Stimulated activated CD4-positive, alpha-beta T cell treated with anti-CD3 and anti-CD28 coated beads, Interleukin-4, amount 100 ng/mL, for 48 hours (primary cell): Measurements from ENCODE around the gene SAMD8.
"Not testable (repeated sequence)": the region's sequence is repeated elsewhere in the genome, so short reads cannot be mapped to it uniquely, and the experiment has no call there.

ENCODE experiments used
- DNase-seq, 2 donors: peaks; one replicate each; pipeline ENCODE4 v3.0.0-alpha.2; 2020; ENCODE audit warnings: low read depth in 2 of 2

Gene SAMD8

DNA sequence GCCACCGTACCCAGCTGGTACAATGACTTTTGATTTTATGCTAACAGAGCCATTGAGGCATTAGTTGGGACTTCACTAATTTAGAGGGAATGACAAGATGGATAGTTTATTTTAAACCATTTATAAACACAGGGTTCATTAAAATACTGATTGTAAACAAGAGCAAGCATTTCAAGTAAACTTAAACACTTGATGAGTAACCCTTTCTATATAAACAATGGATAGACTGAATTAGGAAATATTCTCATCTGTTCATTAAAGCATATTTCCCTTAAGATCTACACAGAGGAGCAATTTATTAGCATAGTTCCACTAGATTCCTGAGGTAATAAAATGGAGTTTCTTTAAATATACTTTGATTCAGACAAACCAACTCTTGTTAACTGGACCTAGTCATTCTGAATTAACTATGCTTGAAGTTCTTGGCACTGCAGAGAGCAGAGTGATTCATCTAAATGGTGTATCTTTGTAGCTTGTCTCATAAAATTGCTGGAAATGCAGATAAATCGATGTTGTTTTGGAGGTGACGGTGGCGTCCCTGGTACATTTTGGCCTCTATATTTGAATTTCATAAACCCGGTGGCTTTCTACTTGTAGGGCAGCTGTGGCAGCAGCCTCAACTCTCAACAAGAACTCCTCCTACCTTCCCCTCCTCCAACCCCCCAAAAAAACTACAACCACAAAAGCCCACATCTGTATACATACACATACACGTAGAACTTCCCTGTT is 83.7 kb downstream of the SAMD8 start:
- DNase-seq, result no peak

DNA sequence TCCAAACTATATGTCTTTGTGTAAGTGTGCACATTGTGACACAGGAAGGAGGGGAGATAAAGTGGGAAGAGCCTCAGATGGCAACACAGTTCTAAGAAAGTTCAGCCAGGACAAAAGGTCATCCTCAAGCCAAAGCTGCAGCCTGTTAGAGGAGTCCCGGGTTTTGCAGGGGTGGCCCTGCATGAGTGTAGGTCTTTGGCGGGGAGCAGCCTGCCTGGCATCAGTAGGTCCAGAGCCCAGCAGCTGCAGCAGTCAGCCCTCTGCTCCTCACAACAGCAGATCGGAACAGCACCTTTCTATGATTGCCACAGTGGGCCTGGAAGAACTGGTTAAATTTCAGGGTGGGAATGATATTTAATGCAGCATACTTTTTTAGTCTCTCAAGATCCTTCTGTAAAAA is 85.6 kb downstream of the SAMD8 start:
- no peak for DNase-seq

DNA sequence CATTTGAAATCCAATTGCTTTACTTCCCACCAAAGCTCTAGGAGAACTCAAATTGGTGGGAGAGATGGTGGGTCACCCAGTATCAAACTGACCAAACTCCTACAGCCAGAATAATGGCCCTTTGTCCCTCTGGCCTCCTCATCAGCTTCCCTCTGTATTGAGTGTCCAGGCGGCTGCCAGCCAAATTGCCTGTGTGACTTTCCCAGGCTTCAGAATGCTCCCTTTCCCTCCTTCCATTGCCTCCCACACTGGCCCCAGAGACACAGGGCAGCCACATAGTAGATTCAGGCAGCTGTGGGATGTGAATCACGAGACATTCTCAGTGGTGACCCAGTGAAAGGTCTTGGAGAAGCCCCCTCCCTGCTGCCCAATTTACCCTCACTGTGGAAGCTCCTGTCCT is 86.5 kb downstream of the SAMD8 start:
- no peak for DNase-seq

DNA sequence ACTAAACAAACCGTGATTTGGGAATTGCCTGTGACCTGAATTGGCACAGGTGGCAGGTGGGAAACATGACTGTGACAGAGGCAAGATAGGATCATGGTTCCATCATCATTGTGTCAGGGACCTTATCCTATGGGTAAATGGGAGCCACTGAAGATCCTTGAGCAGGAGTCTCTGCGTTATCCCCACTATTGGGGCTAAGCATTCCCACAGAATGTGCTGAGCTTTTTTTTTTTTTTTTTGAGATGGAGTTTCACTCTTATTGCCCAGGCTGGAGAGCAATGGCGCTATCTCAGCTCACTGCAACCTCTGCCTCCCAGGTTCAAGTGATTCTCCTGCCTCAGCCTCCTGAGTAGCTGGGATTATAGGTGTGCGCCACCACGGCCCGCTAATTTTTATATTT is 88.5 kb downstream of the SAMD8 start:
- not testable (repeated sequence) for DNase-seq

DNA sequence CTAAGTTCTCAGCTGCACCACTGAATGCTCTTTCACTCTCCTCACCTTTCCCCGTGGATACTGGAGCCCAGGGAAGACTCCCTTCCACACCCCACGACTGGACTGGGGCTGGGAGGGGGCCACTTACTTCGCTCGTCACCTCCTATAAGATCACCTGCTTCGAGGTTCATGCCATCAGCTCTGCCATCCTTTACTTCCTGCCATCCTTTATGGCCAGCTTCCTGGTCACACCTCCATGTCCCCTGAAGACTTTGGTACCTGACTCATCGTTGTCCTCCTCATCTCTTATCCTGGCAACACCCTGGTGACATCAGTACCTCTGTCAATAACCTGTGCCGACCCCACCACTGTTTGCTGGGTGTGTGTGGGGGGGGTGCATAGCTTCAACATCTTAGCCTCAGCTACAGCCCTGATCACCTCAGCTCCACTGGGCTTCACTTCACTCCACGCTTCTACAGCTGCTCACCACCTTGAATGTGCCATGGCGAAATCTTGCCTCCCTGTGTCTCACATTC is 90.4 kb downstream of the SAMD8 start:
- no peak for DNase-seq

DNA sequence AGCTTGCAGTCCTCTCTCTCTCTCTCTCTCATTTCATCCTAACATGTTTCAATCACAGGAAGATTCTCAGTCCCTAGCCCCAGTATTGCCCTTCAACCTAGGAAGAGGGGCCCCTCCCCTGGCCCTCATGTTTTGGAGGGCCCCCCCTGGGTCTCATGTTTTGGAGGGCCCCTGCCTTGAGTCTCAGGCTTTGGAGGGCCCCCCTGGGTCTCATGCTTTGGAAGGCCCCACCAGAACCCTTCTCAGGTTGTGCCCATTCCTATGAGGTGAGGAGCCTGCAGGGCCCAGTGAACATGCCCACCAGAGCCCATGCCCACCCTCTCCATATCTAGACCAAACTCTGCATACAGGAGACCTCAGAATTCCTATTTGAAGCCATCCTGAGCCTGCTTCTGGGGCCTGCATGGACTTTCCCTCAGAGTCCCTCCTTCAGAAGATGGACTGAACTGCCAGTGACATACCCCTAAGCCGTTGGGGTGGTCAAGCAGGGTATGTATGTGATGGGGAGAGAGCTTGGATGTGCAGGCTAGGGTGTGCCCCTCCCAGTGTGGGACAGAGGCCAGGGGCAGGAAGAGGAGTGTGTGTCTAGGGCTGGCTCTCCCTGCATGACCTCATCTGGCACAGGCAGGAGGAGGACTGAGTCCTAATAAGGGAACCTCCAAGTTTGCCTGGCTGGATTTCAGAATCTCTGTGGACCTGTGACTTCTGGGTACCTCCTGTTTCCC is 91.0 kb downstream of the SAMD8 start:
- DNase-seq, result no peak

DNA sequence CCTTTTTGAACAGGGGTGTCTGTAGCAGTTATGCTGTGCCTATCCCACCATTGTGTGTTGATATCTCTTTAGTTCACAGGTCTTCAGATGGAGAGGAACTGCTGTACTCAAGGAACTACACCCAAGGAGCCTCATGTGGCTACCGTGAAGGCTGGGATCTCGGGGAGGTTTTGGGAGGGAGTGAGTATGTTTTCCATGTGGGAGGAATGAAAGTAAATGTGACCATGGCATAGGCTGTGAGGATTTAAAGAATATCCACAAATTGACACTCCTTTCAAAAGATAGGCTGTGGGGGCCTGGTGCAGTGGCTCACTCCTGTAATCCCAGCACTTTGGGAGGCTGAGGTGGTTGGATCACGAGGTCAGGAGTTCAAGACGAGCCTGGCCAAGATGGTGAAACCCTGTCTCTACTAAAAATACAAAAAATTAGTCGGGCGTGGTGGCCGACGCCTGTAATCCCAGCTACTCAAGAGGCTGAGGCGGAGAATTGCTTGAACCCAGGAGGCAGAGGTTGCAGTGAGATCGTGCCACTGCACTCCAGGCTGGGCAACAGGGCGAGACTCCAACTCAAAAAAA is 91.7 kb downstream of the SAMD8 start:
- not testable (repeated sequence) for DNase-seq

DNA sequence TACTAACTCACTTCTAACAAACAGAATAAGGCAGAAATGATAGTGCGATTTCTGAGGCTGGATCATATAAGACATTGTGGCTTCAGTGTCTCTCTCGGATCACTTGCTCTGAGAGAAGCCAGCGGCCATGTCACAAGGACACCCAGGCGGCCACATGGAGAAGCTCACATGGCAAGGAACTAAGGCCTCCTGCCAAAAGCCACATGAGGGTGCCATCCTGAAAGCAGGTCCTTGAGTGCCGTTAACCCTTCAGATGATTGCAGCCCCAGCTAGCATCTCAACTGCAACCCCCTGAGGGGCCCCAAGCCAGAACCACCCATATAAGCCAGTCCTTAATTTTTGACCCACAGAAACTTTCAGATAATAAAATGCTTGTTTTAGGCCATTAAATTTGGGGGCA is 92.3 kb downstream of the SAMD8 start:
- no peak for DNase-seq

DNA sequence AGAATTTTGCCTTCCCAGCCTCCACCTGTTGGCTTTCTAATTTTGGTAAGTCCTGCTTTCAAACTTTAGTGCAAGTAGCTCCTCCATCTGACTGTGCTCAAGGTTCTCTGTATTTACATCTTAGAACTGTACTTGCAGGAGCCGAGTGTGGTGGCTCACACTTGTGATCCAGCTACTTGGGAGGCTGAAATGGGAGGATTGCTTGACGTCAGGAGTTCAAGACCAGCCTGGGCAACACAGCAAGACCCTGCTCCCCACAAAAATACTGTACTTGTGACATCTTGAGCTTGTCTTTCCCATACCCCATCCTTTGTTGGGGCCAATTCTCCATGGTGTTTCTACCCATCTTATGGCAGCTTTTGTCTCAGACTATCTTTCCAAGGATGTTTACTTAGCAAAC is 94.5 kb downstream of the SAMD8 start:
- DNase-seq, result no peak

DNA sequence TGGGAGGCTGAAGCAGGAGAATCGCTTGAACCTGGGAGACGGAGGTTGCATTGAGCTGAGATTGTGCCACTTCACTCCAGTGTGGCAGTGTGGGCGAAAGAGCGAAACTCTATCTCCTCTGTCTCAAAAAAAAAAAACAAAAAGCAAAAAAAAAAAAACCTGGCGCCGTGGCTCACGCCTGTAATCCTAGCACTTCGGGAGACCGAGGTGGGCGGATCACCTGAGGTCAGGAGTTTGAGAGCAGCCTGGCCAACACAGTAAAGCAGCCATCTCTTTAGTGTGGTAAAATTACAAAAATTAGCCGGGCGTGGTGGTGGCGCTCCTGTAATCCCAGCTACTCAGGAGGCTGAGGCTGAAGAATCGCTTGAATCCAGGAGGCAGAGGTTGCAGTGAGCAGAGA is 95.2 kb downstream of the SAMD8 start:
- not testable (repeated sequence) for DNase-seq

DNA sequence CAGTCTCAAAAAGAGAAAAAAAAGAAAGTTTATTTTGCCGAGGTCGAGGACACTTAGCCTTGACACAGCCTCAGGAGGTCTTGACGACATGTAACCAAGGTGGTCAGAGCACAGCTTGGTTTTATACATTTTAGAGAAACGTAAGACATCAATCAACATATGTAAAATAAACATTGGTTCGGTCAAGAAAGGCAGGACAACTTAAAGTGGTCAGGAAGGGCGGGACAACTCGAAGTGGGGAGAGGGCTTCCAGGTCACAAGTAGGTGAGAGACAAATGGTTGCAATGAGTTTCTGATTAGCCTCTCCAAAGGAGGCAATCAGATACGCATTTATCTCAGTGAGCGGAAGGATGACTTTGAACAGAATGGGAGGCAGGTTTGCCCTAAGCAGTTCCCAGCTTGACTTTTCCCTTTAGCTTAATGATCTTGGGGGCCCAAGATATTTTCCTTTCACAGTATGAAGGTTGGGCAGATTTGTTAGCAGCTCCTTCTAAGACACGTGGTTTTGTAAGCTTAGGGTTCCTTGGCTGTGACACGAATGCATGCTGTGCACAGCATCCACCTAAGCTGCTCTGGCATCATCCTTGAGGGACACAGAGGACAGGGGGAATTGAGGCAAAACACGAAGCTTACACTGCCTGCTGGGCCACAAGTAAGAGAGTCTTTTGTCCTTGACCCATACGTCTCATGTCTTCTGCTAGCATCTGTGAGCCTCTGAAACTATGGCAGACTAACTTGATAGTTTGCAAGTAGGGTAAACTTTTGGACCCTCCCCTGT is 95.8 kb downstream of the SAMD8 start:
- DNase-seq, result no peak

DNA sequence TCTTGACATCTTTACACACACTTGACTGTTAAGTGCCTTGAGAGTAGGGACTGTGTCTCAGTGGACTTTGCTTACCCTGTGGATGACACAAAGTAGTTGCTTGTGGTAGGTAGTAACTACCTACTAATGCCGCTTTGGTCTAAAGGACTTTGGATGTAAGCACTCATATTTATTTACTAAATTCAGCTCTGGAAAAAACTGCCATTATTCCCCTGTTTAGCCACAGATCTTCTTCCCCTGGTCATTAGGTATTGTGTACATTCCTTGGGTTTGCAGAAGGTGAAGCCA is 96.3 kb downstream of the SAMD8 start:
- DNase-seq, result no peak

DNA sequence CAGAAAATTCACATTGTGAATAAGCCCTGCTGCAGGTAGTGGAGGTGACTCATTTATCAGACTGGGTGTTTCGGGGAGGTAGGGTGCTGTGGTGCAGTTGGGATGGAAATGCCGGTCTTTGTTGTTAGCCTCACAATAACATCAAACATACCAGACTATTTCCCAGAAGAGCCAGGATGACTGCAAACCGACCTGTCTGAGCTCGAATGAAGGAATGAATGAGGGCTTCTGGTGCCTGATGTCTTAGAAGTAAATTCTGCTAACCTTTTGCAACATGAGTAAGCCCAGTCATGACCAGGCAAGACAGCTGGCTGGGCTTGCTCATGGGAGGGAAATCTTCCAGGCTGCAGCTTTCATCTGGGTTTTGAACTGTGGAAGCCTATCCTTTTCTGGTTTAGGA is 96.7 kb downstream of the SAMD8 start:
- DNase-seq, result no peak

DNA sequence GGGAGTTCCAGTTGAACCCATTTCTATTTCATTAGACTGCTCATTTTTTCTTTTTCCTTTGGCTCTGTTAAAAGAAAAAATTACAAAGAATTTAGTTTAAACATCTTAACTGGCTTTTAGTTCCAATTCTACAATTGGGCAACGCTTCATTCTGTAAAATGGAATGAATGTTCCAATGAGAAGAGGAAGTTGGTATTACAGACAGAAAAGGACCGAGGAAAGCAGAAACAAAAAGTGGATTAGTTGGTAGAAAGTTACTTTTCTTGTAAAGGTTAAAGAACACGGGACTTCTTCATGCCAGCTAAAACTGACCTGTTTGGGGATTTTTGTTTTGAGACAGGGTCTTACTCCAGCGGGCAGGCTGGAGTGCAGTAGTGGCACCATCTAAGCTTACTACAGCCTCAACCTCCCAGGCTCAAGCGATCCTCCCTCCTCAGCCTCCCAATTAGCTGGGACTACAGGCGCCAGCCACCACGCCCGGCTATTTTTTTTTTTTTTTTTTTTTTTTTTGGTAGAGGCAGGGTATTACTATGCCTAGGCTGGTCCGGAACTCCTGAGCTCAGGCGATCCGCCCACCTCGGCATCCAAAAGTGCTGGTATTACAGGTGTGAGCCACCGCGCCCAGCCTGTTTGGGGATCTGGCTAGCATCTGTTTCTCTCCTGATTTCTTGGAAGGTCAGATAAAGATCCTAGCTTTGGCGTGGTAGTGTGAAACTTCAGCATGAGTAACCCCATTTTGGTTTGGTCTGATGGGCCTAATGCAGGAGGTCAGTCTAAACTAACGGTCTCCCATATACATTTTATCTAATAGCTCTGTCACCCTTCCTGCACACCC is 97.8 kb downstream of the SAMD8 start:
- no peak for DNase-seq

DNA sequence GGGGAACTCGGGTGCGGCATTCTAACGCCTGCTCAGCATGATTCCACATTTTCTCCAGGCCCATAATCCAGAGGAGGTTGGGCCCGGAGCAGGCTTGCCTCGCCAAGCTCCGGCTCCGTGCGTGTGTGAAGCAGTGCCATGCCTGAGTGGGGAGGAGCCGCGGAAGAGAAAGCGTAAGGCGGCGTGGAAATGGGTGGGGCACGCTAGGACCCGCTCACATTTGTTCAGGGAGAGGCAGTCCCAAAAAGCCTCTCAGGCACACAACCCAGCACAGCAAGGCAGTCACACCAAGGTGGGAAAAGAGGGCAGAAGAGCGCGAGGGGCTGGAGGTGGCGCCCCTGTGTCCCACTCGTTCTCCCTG is 98.4 kb downstream of the SAMD8 start:
- peak; percentile 55 to 66 for DNase-seq

DNA sequence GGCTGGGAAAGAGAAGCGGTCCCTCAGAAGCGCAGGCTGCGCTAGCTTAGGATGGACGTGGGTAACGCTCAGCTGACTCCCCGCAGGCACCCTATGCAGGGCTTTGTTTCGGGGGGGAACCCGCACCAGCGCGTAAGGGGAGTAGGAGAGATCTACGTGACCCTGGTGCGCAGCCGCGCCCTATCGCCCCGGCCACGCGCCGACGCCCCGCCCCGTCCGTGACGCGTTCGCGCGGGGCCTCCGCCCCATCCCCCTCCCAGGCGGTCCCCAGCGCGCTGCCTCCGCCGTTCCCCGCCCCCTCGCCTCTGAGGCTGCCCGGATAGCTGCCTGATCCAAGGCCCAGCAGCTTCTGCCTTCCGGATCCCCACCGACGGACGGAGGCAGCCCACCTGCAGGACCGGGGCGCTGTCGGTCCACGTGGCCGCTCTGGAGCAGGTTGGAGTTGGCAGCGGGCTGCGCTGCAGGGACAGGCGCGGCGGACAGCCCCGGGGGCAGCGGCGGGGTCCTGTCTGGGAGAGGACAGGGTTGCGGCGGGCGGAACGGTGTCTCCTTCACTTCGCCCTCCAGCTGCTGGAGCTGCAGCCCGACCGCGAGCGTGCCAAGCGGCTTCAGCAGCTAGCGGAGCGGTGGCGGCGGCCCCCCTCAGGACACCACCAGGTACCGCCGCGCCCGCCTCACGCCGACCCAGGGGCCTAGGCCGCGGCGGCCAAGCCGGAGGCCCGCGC is 99.0 kb downstream of the SAMD8 start, which contains the start of gene VDAC2:
VDAC2 (plus strand) TSS at position 515 of the 725 bp plus-strand sequence. CDS start 363 bp downstream, outside the sequence.
- peak; percentile 89 for DNase-seq

DNA sequence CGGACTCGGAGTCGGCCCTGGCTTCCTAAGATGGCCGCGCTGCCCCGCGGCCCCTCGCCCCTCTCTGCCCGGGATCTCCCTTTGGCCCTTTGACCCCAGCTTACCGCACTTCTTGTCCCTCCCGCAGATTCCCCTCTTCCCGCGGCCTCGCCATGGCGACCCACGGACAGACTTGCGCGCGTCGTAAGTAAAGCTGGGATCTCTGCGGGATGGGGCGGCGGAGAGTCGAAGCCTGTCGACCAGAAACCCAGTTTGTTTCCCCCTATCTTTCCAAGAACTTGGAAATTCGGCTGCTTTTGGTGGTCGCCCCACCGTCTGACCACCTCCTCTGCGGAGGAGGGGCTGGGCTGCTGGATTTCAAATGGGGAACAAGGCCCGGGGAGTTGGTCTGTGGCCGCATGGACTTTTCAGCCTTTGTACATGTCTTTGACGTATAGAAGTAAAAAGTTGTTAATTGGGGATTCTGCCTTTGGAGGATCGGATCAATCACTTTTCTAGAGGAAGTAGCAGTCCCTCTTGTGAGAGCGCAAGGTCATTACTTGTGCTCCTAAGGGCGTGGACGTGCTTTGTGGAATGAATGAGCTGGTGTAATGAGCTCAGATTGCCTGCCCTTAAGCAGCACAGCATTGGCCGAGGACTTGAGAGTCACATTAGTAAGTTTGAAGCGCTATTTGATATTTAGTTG is 99.7 kb downstream of the SAMD8 start:
- peak in 1 of 2 donors; percentile 27 for DNase-seq

DNA sequence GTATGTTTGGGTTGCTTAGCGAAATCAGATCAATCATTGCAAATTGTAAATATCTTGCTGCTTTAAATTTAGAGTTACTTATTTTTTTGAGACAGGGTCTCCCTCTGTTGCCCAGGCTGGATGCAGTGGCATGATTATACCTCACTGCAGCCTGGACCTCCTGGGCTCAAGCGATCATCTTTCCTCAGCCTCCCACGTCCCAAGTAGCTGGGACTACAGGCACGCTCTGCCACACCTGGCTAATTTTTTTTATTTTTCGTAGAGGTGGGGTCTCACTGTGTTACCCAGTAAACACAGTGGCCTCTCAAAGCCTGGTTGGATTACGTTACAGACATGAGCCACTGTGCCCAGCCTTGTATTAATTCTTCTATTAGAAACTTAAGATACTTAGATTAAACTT is 100.9 kb downstream of the SAMD8 start:
- no peak for DNase-seq

DNA sequence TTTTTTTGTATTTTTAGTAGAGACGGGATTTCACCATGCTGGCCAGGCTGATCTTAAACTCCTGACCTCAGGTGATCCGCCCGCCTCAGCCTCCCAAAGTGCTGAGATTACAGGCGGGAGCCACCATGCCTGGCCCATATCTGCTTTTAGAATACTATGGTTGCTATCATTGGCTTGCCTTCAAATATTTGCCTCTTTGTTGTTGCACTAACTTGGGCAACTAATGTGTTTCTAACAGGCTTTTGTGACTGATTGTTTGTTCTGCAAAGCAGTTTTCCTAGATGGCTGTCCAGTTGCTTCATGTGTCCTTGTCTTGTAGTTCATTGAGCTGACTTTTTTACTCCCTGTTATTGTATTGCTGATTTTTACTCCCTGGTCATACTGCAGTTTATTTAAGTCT is 108.8 kb downstream of the SAMD8 start:
- DNase-seq, result no peak

DNA sequence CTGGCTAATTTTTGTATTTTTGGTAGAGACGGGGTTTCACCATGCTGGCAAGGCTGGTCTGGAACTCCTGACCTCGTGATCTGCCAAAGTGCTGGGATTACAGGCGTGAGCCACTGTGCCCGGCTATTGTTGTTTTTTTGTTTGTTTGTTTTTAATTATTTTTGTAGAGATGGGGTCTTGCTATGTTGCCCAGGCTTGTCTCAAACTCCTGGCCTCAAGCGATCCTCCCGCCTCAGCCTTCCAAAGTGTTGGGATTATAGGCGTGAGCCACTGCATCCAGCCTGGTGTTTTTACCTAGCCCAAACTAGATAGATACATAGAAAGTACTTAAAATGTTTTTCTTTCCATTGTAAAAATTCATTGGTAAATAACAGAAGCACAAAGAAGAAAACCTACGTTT is 110.0 kb downstream of the SAMD8 start:
- DNase-seq, result not testable (repeated sequence)
